Duodenal mucosa (tissue), 2 donors: Measurements from ENCODE around the gene DYTN.
"Not testable (repeated sequence)": the region's sequence is repeated elsewhere in the genome, so short reads cannot be mapped to it uniquely, and the experiment has no call there.

Experiments
- H3K27ac ChIP-seq: one replicate; pipeline ENCODE4 v1.7.0; 2013; ENCODE audit warnings: low read depth, low read length
- H3K27me3 ChIP-seq, 2 donors: one replicate each; pipeline ENCODE4 v1.7.0; 2013; ENCODE audit warnings: low read length in 2 of 2, control low read depth in 1 of 2; ENCODE audit not compliant: insufficient read depth in 2 of 2, control insufficient read depth in 1 of 2
- H3K36me3 ChIP-seq, 2 donors: one replicate each; pipeline ENCODE4 v1.7.0; 2013; ENCODE audit warnings: low read length in 2 of 2, control low read depth in 1 of 2; ENCODE audit not compliant: insufficient read depth in 2 of 2, control insufficient read depth in 1 of 2
- H3K4me1 ChIP-seq, 2 donors: one replicate each; pipeline ENCODE4 v1.7.0; 2013; ENCODE audit warnings: low read length in 2 of 2, control low read depth in 1 of 2; ENCODE audit not compliant: insufficient read depth in 2 of 2, control insufficient read depth in 1 of 2
- H3K4me3 ChIP-seq, 2 donors: one replicate each; pipeline ENCODE4 v1.7.0; 2013; ENCODE audit warnings: low read length in 2 of 2, low read depth in 1 of 2
- H3K9ac ChIP-seq, 2 donors: one replicate each; pipeline ENCODE4 v1.7.0; 2013; ENCODE audit warnings: low read length in 2 of 2, low read depth in 1 of 2
- H3K9me3 ChIP-seq, 2 donors: one replicate each; pipeline ENCODE4 v1.7.0; 2013; ENCODE audit warnings: low read length in 2 of 2, control low read depth in 1 of 2; ENCODE audit not compliant: control insufficient read depth in 1 of 2

Gene DYTN

GRCh38 chr2:206728277-206729199 lies 10.3 kb upstream of the DYTN start:
- no peak overlapping the region for H3K9ac ChIP-seq

GRCh38 chr2:206727287-206727686 lies 9.1 kb upstream of the DYTN start:
- no peaks in the 10 kb centered on the region for H3K9me3 ChIP-seq
- no peak overlapping the region for H3K4me3 ChIP-seq
- no peaks in the 10 kb centered on the region for H3K36me3 ChIP-seq
- no peak overlapping the region for H3K9ac ChIP-seq
- no peaks in the 10 kb centered on the region for H3K27me3 ChIP-seq
- no peaks in the 10 kb centered on the region for H3K4me1 ChIP-seq
- no peak overlapping the region for H3K27ac ChIP-seq

More at GRCh38 chr2:206728277-206729199, 10.3 kb upstream of the DYTN start:
- no peaks in the 10 kb centered on the region for H3K36me3 ChIP-seq
- no peak overlapping the region for H3K4me3 ChIP-seq
- no peaks in the 10 kb centered on the region for H3K9me3 ChIP-seq
- H3K27ac ChIP-seq: no peak overlapping the region
- no peaks in the 10 kb centered on the region for H3K4me1 ChIP-seq
- H3K27me3 ChIP-seq: no peaks in the 10 kb centered on the region

DNA sequence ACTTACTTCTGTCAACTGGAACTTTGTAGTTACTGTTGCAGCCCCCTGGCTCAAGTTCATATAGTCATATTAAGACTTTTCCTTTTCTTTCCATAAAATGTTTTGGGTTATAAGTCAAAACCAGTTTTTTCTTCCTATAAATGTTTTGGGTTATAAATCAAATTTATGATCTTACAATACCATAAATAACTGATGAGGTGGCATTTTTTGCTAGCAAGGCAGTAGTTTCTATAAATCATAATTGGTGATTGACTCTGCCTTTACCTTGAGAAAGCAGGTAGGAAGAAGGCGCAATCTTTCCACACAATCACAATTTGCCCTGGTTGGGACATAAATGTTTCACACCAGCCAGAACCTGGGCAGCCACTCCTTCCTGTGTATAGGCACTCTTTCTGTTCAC lies 5.1 kb upstream of the DYTN start:
- H3K4me1 ChIP-seq: no peaks in the 10 kb centered on the region
- no peak overlapping the region for H3K9ac ChIP-seq
- no peaks in the 10 kb centered on the region for H3K36me3 ChIP-seq
- no peaks in the 10 kb centered on the region for H3K27me3 ChIP-seq
- no peak overlapping the region for H3K27ac ChIP-seq
- no peak overlapping the region for H3K4me3 ChIP-seq
- no peaks in the 10 kb centered on the region for H3K9me3 ChIP-seq

DNA sequence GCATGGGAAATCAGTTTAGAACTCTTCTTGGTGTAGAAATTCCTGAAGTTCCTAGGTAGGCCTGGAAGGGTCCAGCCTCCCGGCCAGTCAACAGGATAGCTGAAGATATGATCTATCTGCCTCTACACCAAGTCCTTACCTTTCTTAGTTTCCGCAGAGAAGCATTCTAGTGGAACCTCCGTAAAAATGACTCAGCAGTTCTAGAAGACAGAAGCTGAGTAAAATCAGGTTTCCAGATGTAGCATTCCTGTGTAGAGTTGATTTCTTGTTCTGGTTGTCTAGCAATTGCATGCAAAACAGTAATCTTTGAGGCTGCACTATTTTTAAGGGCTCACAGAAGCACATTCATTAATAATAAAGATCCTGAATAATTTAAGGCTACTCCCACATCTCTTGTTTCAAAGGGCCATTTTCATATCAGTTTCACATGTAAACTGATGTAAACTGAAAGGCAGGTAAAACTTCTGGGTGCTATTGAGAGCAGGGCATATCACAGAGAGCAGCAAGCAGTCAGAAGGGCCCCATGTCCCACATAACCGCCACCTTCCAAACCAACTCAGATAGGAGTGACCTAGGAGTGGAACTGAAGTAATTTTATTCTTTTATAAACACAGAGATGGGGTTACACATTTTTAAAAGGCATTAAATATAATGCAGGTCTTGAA lies 3.2 kb upstream of the DYTN start:
- no peaks in the 10 kb centered on the region for H3K27me3 ChIP-seq
- no peak overlapping the region for H3K4me3 ChIP-seq
- H3K9ac ChIP-seq: no peak overlapping the region
- no peak overlapping the region for H3K27ac ChIP-seq
- no peaks in the 10 kb centered on the region for H3K36me3 ChIP-seq
- no peaks in the 10 kb centered on the region for H3K9me3 ChIP-seq
- H3K4me1 ChIP-seq: no peaks in the 10 kb centered on the region

GRCh38 chr2:206716623-206717022 lies 1.6 kb downstream of the DYTN start:
- Histone ChIP-seq H3K9me3 (no peaks in the 10 kb centered on the region), H3K4me3 (no peak overlapping the region), H3K36me3 (no peaks in the 10 kb centered on the region), H3K9ac (no peak overlapping the region), H3K27me3 (no peaks in the 10 kb centered on the region), H3K27ac (no peak overlapping the region), H3K4me1 (no peaks in the 10 kb centered on the region)

- not testable (repeated sequence) for H3K27me3 ChIP-seq, H3K9me3 ChIP-seq, H3K4me1 ChIP-seq, H3K27ac ChIP-seq, H3K4me3 ChIP-seq, H3K36me3 ChIP-seq, H3K9ac ChIP-seq
Observed at GRCh38 chr2:206715183-206715582, 3.0 kb downstream of the DYTN start.

DNA sequence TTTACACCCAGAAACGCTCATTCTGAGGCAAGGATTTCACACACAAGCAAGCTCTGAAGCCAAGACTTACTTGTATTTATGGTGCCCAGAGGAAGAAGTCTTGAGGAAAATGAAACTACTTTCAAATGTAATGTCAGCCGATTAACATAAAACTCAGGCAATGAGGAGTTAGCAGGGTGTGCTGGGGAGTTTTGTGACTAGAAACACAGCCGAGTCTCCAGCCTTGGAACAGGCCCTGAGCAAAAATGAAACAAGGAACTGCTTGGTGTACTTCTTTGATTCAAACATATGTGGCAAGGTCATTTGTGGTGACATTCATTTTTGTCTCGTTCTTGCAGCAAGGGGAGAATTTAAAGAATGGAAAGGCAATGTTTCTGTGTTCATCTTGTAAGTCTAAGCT lies 4.5 kb downstream of the DYTN start:
- no peaks in the 10 kb centered on the region for H3K27me3 ChIP-seq
- no peaks in the 10 kb centered on the region for H3K36me3 ChIP-seq
- no peak overlapping the region for H3K9ac ChIP-seq
- no peak overlapping the region for H3K4me3 ChIP-seq
- H3K9me3 ChIP-seq: no peaks in the 10 kb centered on the region
- H3K4me1 ChIP-seq: no peaks in the 10 kb centered on the region
- no peak overlapping the region for H3K27ac ChIP-seq

GRCh38 chr2:206708286-206708685 lies 9.9 kb downstream of the DYTN start:
- H3K27ac ChIP-seq: no peak overlapping the region
- H3K36me3 ChIP-seq: no peaks in the 10 kb centered on the region
- H3K27me3 ChIP-seq: no peaks in the 10 kb centered on the region
- H3K9ac ChIP-seq: no peak overlapping the region
- H3K9me3 ChIP-seq: no peaks in the 10 kb centered on the region
- H3K4me1 ChIP-seq: no peaks in the 10 kb centered on the region
- no peak overlapping the region for H3K4me3 ChIP-seq

DNA sequence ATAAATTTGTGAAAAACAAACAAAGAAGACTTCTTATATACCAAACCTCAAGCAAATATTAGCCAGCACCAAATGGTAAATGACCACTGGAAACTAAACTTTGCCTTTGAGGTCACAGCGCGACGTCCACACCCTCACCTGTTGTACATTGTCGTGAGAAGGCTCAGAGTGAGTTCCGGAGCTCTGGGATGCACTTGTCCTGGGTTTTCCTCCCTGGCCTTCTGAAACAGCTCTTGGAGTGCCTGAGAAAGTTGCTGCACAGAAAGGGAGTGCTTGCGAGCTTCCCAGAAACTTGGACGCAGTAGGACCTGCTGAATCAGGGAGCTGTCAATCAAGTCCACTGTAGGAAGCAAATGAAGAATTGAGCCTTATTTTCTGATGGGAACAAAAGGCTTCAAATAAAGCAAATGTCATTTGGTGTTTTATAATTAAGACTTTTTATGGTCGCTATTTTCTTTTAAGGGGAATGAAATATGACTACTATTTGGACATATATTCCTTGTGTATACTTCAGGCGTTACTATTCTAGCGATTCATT lies 11.0 kb downstream of the DYTN start:
- Histone ChIP-seq H3K9me3 (no peaks in the 10 kb centered on the region), H3K27me3 (no peaks in the 10 kb centered on the region), H3K27ac (no peak overlapping the region), H3K4me3 (no peak overlapping the region), H3K4me1 (no peaks in the 10 kb centered on the region), H3K9ac (no peak overlapping the region), H3K36me3 (no peaks in the 10 kb centered on the region)

DNA sequence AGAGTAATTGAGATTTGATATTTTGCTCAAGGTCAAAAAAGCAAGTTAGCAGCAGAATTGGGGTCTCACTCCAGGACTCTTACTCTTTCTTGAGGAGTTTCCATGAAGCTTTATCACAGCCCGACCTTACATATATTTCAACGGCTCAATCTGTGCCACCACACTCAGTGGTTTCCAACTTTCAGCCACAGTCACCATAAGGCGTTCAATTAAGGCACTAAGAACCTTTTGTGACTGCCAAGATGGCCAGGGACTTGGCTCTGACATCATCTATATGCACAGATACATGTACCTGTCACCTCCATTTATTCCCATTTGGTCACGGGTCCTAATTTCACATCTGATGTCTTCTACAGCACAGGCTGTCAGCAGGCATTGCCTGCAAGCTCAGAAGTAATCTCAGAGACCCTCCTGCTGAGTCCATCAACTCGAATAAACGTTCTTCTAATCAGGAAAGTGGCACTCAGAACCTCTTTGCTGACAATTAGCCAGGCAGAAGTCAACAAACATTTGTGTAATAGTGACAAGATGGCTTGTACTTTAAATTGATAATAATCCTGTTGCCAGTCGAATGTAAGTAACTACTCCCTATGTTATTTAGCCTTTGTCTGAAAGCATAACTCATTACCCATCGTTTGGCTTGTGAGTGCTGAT lies 16.1 kb downstream of the DYTN start:
- Histone ChIP-seq H3K27ac (no peak overlapping the region), H3K4me1 (no peaks in the 10 kb centered on the region), H3K9me3 (no peaks in the 10 kb centered on the region), H3K9ac (no peak overlapping the region), H3K4me3 (no peak overlapping the region), H3K27me3 (no peaks in the 10 kb centered on the region), H3K36me3 (no peaks in the 10 kb centered on the region)
